Esophagus muscularis mucosa (tissue), 4 donors: ENCODE results near the gene TNS4. TPM values are rescaled to one million over a fixed set of nuclear protein-coding genes. Genes with fewer than 3 reads are reported as not detected.

ENCODE experiments used
- DNase-seq: peaks from one replicate; pipeline ENCODE4 v3.0.0-alpha.2; 2017; ENCODE audit errors: extremely low spot score
- H3K27ac ChIP-seq, 4 donors: fragments of 200-600 bp; sonication (generic); replicated peaks in 1 of 4; 1 replicate in 3 of 4; 2 replicates in 1 of 4; pipeline ENCODE4 v1.5.1; 2016 to 2019; ENCODE audit warnings: mild to moderate bottlenecking in 1 of 4
- H3K27me3 ChIP-seq, 4 donors: fragments of 200-600 bp; sonication (generic); one replicate each; pipeline versions ENCODE4 v1.5.1 to v1.6.0; 2016 to 2019
- H3K36me3 ChIP-seq, 4 donors: fragments of 200-600 bp; sonication (generic); one replicate each; pipeline ENCODE4 v1.5.1; 2016 to 2019
- H3K4me1 ChIP-seq, 4 donors: fragments of 200-600 bp; sonication (generic); one replicate each; pipeline ENCODE4 v1.5.1; 2016 to 2019
- H3K4me3 ChIP-seq, 4 donors: fragments of 200-600 bp; sonication (generic); 1 replicate in 2 of 4; 2 replicates in 2 of 4; pipeline ENCODE4 v1.5.1; 2016 to 2019; ENCODE audit warnings: mild to moderate bottlenecking in 4 of 4, moderate library complexity in 1 of 4
- H3K9me3 ChIP-seq, 4 donors: fragments of 200-600 bp; sonication (generic); 1 replicate in 3 of 4; 2 replicates in 1 of 4; pipeline ENCODE4 v1.5.1; 2016 to 2019
- EP300 ChIP-seq: sonication (generic); formaldehyde crosslinking; IDR thresholded peaks from one replicate; pipeline ENCODE4 v1.6.1; 2017; ENCODE audit warnings: antibody characterized with exemption
- POLR2A ChIP-seq: fragments of 450-650 bp; IDR thresholded peaks from one replicate; pipeline ENCODE4 v1.6.1; 2017; ENCODE audit warnings: antibody characterized with exemption, moderate library complexity, mild to moderate bottlenecking, low read depth
- POLR2AphosphoS5 ChIP-seq, 2 donors: sonication (generic); formaldehyde crosslinking; IDR thresholded peaks; one replicate each; pipeline ENCODE4 v1.6.1; 2017; ENCODE audit warnings: antibody characterized with exemption in 2 of 2
- WGBS: methylation state at CpG from one replicate; pipeline ENCODE4 v1.1.5; 2018; 5-methylcytosine and 5-hydroxymethylcytosine counted together
- intact Hi-C: fragments of 100-400 bp; cut with DNase I; formaldehyde crosslinking; loops from one replicate; pipeline ENCODE4 v1.15.1; 2023
- total RNA-seq, 4 donors: library from RNA; depleted of rRNA; stranded (reverse); fragments of >200 nt; gene quantifications; one replicate each; pipeline versions ENCODE4 v1.1.0 to v1.2.1, GENCODE V29; 2016
- TF ChIP-seq, protein P1 (sequence below), 3 experiments: fragments of 200-600 bp in 2 of 3; fragments of 450-650 bp in 1 of 3; sonication (generic) in 2 of 3; IDR thresholded peaks; one replicate each; pipeline ENCODE4 v1.5.1; 2017 to 2019; ENCODE audit warnings: antibody characterized with exemption in 3 of 3, mild to moderate bottlenecking in 2 of 3, moderate library complexity in 1 of 3

Gene TNS4
- total RNA-seq, 4 donors from 2014 or later = not detected

DNA sequence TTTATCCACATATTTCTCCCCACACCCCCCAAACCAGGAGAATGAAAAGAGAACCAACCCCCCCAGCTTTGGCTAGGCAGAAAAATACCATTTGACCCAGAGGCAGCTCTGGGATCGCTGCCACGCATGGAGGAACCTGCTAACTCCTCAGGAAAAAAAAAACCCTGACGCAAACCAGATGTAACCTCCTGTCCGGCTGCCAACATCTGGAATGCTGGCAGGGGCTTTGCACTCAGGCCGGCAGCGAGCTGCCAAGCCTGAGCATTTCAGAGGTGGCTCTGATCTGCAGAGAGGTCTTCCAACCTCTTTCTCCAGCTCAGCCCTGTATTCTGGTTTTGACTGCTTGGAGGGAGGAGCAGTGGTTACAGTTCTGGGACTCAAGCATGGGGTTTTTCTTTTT is 50.0 kb downstream of the TNS4 start:
- intact Hi-C loops = no loop called here
- Histone ChIP-seq H3K27ac (peak overlapping the region; percentile 88 to 98 (median 93)), H3K27me3 (no peaks in the 10 kb centered on the region), H3K4me3 (peak overlapping the region in 3 of 4 donors; percentile 3 to 11 (median 6)), H3K36me3 (peaks cover 28 to 46% (median 41%) of the 10 kb centered on the region in 4 donors), H3K4me1 (peaks cover 79 to 99% (median 97%) of the 10 kb centered on the region in 4 donors), H3K9me3 (no peaks in the 10 kb centered on the region)
- no peak for DNase-seq
- TF ChIP-seq EP300 (peak; percentile 15), POLR2AphosphoS5 (IDR thresholded peaks at IDR 0.05) (peak; percentile 89 to 93)
- TF ChIP-seq, protein P1, sequence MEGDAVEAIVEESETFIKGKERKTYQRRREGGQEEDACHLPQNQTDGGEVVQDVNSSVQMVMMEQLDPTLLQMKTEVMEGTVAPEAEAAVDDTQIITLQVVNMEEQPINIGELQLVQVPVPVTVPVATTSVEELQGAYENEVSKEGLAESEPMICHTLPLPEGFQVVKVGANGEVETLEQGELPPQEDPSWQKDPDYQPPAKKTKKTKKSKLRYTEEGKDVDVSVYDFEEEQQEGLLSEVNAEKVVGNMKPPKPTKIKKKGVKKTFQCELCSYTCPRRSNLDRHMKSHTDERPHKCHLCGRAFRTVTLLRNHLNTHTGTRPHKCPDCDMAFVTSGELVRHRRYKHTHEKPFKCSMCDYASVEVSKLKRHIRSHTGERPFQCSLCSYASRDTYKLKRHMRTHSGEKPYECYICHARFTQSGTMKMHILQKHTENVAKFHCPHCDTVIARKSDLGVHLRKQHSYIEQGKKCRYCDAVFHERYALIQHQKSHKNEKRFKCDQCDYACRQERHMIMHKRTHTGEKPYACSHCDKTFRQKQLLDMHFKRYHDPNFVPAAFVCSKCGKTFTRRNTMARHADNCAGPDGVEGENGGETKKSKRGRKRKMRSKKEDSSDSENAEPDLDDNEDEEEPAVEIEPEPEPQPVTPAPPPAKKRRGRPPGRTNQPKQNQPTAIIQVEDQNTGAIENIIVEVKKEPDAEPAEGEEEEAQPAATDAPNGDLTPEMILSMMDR (IDR thresholded peaks at IDR 0.05) = no peak
- WGBS = 6% methylated on average over 6 of the region's 6 CpGs

DNA sequence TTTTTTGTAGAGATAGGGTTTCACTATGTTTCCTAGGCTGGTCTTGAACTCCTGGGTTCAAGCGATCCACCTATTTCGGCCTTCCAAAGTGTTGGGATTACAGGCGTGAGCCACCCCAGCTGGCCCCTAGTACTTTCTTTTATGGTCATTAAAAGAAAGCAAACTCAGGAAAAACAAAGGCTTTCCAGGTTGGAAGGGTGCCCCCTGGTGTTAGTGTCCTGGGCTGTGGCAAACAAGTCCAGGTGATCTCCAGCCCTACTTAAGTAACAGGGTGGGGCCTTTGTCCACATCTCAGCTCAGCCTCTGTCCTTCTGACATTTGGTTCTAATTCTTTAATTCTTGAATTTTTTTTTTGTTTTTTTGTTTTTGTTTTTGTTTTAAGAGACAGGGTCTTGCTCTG is 51.2 kb downstream of the TNS4 start:
- no peak for DNase-seq
- Histone ChIP-seq H3K27ac (peak overlapping the region; percentile 88 to 98 (median 93)), H3K9me3 (no peaks in the 10 kb centered on the region), H3K4me1 (peaks cover 84 to 100% (median 98%) of the 10 kb centered on the region in 4 donors), H3K4me3 (no peak overlapping the region), H3K36me3 (peaks cover 28 to 34% (median 28%) of the 10 kb centered on the region in 4 donors), H3K27me3 (no peaks in the 10 kb centered on the region)
- 80% methylated on average over 3 of the region's 3 CpGs for WGBS
- intact Hi-C loops = no loop called here
- TF ChIP-seq, protein P1 (IDR thresholded peaks at IDR 0.05) = peak; percentile 31 to 52 (median 31)
- no peak for TF ChIP-seq POLR2AphosphoS5 (IDR thresholded peaks at IDR 0.05)

- intact Hi-C loops = no loop called here
- Histone ChIP-seq H3K27ac (peak overlapping the region; percentile 88 to 98 (median 93)), H3K4me3 (peak overlapping the region; percentile 66 to 88 (median 81)), H3K36me3 (peaks cover 14 to 20% (median 15%) of the 10 kb centered on the region in 4 donors), H3K27me3 (no peaks in the 10 kb centered on the region), H3K9me3 (no peaks in the 10 kb centered on the region), H3K4me1 (peaks cover 84 to 95% (median 90%) of the 10 kb centered on the region in 4 donors)
- TF ChIP-seq, protein P1 (IDR thresholded peaks at IDR 0.05) = no peak
- no peak for TF ChIP-seq EP300
- peak; percentile 48 to 72 for TF ChIP-seq POLR2AphosphoS5 (IDR thresholded peaks at IDR 0.05)
- no peak for TF ChIP-seq POLR2A
- 15% methylated on average over 6 of the region's 7 CpGs for WGBS
- DNase-seq = no peak
Measured at GRCh38 chr17:40448639-40449261, 52.7 kb downstream of the TNS4 start.

- peak overlapping the region; percentile 88 to 98 (median 93) for H3K27ac ChIP-seq
- H3K4me1 ChIP-seq = peaks cover 78 to 90% (median 85%) of the 10 kb centered on the region in 4 donors
- no peaks in the 10 kb centered on the region for H3K27me3 ChIP-seq
- intact Hi-C loops = no loop called here
- peaks cover 9 to 15% (median 11%) of the 10 kb centered on the region in 4 donors for H3K36me3 ChIP-seq
- H3K4me3 ChIP-seq = peak overlapping the region; percentile 66 to 88 (median 81)
- H3K9me3 ChIP-seq = no peaks in the 10 kb centered on the region
- DNase-seq = no peak
- no peak for TF ChIP-seq POLR2AphosphoS5 (IDR thresholded peaks at IDR 0.05)
- no peak for TF ChIP-seq EP300
- TF ChIP-seq, protein P1 (IDR thresholded peaks at IDR 0.05) = no peak
- 10% methylated on average over 8 of the region's 8 CpGs for WGBS
Measured at GRCh38 chr17:40448213-40448638, 53.2 kb downstream of the TNS4 start.
